NCI-H2081 treated with DMSO at 0.1 percent for 48 hours (cell line): Measurements from ENCODE around the gene INSYN2A.

Experiments used
- DNase-seq: peaks from one replicate; lab custom pipeline; 2025; lab: John Stamatoyannopoulos, UW

Gene INSYN2A

GRCh38 chr10:127196282-127197153 lies at the start of gene INSYN2A:
Gene INSYN2A, minus strand, starts transcription at chr10:127196591. Its CDS starts 20,196 bp downstream, at chr10:127176395.
- DNase-seq = no peak

- no peak for DNase-seq
These were observed 49.1 kb upstream of the INSYN2A start for GRCh38 chr10:127245456-127245855.

- no peak for DNase-seq
These were observed 47.3 kb upstream of the INSYN2A start for GRCh38 chr10:127243490-127244272.

GRCh38 chr10:127242914-127243313 lies 46.5 kb upstream of the INSYN2A start:
- DNase-seq = no peak

- DNase-seq = no peak
These were observed 39.9 kb upstream of the INSYN2A start for GRCh38 chr10:127236266-127236665.

- DNase-seq = no peak
These were observed 38.0 kb upstream of the INSYN2A start for GRCh38 chr10:127234306-127234800.

- DNase-seq = no peak
These were observed 31.9 kb upstream of the INSYN2A start for GRCh38 chr10:127228195-127228787.

- DNase-seq = no peak
These were observed 31.3 kb upstream of the INSYN2A start for GRCh38 chr10:127227663-127228062.

GRCh38 chr10:127227027-127227426 lies 30.6 kb upstream of the INSYN2A start:
- DNase-seq = no peak

GRCh38 chr10:127221281-127221680 lies 24.9 kb upstream of the INSYN2A start:
- DNase-seq = no peak

GRCh38 chr10:127218658-127219057 lies 22.3 kb upstream of the INSYN2A start:
- DNase-seq = no peak

- DNase-seq = no peak
These were observed 20.4 kb upstream of the INSYN2A start for GRCh38 chr10:127216786-127217185.

GRCh38 chr10:127216274-127216673 lies 19.9 kb upstream of the INSYN2A start:
- DNase-seq = no peak

- DNase-seq = no peak
These were observed 19.5 kb upstream of the INSYN2A start for GRCh38 chr10:127215866-127216265.

- DNase-seq = no peak
These were observed 14.6 kb upstream of the INSYN2A start for GRCh38 chr10:127210936-127211466.

- no peak for DNase-seq
These were observed 10.7 kb upstream of the INSYN2A start for GRCh38 chr10:127207081-127207480.

GRCh38 chr10:127203067-127203466 lies 6.7 kb upstream of the INSYN2A start:
- DNase-seq = no peak

GRCh38 chr10:127200646-127201045 lies 4.3 kb upstream of the INSYN2A start:
- DNase-seq = no peak

- DNase-seq = no peak
These were observed 2.3 kb upstream of the INSYN2A start for GRCh38 chr10:127198721-127199120.

- no peak for DNase-seq
These were observed 1.9 kb upstream of the INSYN2A start for GRCh38 chr10:127198307-127198706.

GRCh38 chr10:127197154-127197432 lies 702 bp upstream of the INSYN2A start:
- no peak for DNase-seq

- DNase-seq = no peak
These were observed 665 bp downstream of the INSYN2A start for GRCh38 chr10:127195571-127196281.
